Measurements from ENCODE around the gene PAIP2B. TPM values are rescaled to one million over a fixed set of nuclear protein-coding genes. Genes with fewer than 3 reads are reported as not detected.
A peak's percentile ranks its signal among the peaks of the same experiment; 100 is the strongest.

Gene PAIP2B
- total RNA-seq, 1 experiment from 2014 or later, result 4.0 TPM

- Histone ChIP-seq H3K36me3 (ENCODE audit: low read depth, low read length) (no peaks in the 10 kb centered on the region), H4K20me1 (ENCODE audit: low read length) (no peaks in the 10 kb centered on the region), H3K27ac (ENCODE audit: low read length) (no peak overlapping the region), H3K9me2 (replicated peaks; ENCODE audit: low read length) (no peaks in the 10 kb centered on the region), H3K9me3 (ENCODE audit: low read length) (no peaks in the 10 kb centered on the region), H3K4me1 (ENCODE audit: insufficient read depth, low read length) (peaks cover 10% of the 10 kb centered on the region; the same call in 1 of the 2 replicates), H2AFZ (ENCODE audit: low read length) (peak overlapping the region; percentile 95), H3K9ac (ENCODE audit: low read length) (peak overlapping the region; percentile 64), H3F3A (ENCODE audit: low read length, unreplicated experiment) (no peaks in the 10 kb centered on the region), H3K79me2 (ENCODE audit: low read length) (no peaks in the 10 kb centered on the region), H3K4me3 (ENCODE audit: low read length) (peak overlapping the region; percentile 86), H3K27me3 (ENCODE audit: low read length) (no peaks in the 10 kb centered on the region), H3K4me2 (ENCODE audit: low read length) (peak overlapping the region; percentile 96)
- CTCF ChIA-PET, result interaction anchor here (1.8 kb wide), 1 partner anchor 73 kb away, joined by 9 read pairs; no protein-coding TSS in a partner anchor
- intact Hi-C loops (cut with micrococcal nuclease), result no loop called here
- ATAC-seq (peak; percentile 6), DNase-seq (peak; percentile 29)
- no TSS peak for BruUV-seq (replicated peaks)
- TF ChIP-seq CTCF (conservative IDR thresholded peaks at IDR 0.05; ENCODE audit: low read depth, low read length) (peak; percentile 32; the same call in 1 of the 2 replicates), EZH2 (IDR thresholded peaks at IDR 0.05; ENCODE audit: low read length, unreplicated experiment) (no peak)
- POLR2A ChIA-PET (ENCODE audit: unreplicated experiment), result interaction anchor here (0.6 to 1.2 kb wide), 4 partner anchors 50 to 116 kb away, joined by 3 to 14 read pairs (median 5); partner anchors contain the start of gene ZNF638
These were observed 573 bp downstream of the PAIP2B start for GRCh38 chr2:71226096-71226964.

GRCh38 chr2:71224935-71225334 is 2.0 kb downstream of the PAIP2B start:
- Histone ChIP-seq H3K27me3 (ENCODE audit: low read length) (no peaks in the 10 kb centered on the region), H3K36me3 (ENCODE audit: low read depth, low read length) (no peaks in the 10 kb centered on the region), H2AFZ (ENCODE audit: low read length) (no peak overlapping the region), H3K79me2 (ENCODE audit: low read length) (no peaks in the 10 kb centered on the region), H3K9me2 (replicated peaks; ENCODE audit: low read length) (no peaks in the 10 kb centered on the region), H3K9me3 (ENCODE audit: low read length) (no peaks in the 10 kb centered on the region), H3K9ac (ENCODE audit: low read length) (no peak overlapping the region), H3F3A (ENCODE audit: low read length, unreplicated experiment) (no peaks in the 10 kb centered on the region), H4K20me1 (ENCODE audit: low read length) (no peaks in the 10 kb centered on the region), H3K27ac (ENCODE audit: low read length) (no peak overlapping the region), H3K4me3 (ENCODE audit: low read length) (no peak overlapping the region), H3K4me1 (ENCODE audit: insufficient read depth, low read length) (peaks cover 10% of the 10 kb centered on the region; the same call in 1 of the 2 replicates), H3K4me2 (ENCODE audit: low read length) (no peak overlapping the region)
- ChIA-PET CTCF (no interaction called here), POLR2A (ENCODE audit: unreplicated experiment) (interaction anchor here (0.6 kb wide), 1 partner anchor 622 kb away, joined by 3 read pairs; no protein-coding TSS in a partner anchor)
- intact Hi-C loops (cut with micrococcal nuclease), result loop anchor here (1.0 kb wide), 3 partner anchors 57 to 285 kb away; no protein-coding TSS in a partner anchor
- DNase-seq (no peak), ATAC-seq (no peak)
- no TSS peak for BruUV-seq (replicated peaks)
- no peak for TF ChIP-seq CTCF (conservative IDR thresholded peaks at IDR 0.05; ENCODE audit: low read depth, low read length)
- no peak for TF ChIP-seq EZH2phosphoT487 (IDR thresholded peaks at IDR 0.05; ENCODE audit: borderline replicate concordance, low read length)
- TF ChIP-seq EZH2 (IDR thresholded peaks at IDR 0.05; ENCODE audit: low read length, unreplicated experiment), result no peak

GRCh38 chr2:71224457-71224856 is 2.4 kb downstream of the PAIP2B start:
- H3K9me3 ChIP-seq (ENCODE audit: low read length), result no peaks in the 10 kb centered on the region
- H3F3A ChIP-seq (ENCODE audit: low read length, unreplicated experiment), result no peaks in the 10 kb centered on the region
- peaks cover 10% of the 10 kb centered on the region; the same call in 1 of the 2 replicates for H3K4me1 ChIP-seq (ENCODE audit: insufficient read depth, low read length)
- no peak overlapping the region for H3K4me3 ChIP-seq (ENCODE audit: low read length)
- no TSS peak for BruUV-seq (replicated peaks)
- H3K27me3 ChIP-seq (ENCODE audit: low read length), result no peaks in the 10 kb centered on the region
- no peak overlapping the region for H3K4me2 ChIP-seq (ENCODE audit: low read length)
- H3K36me3 ChIP-seq (ENCODE audit: low read depth, low read length), result no peaks in the 10 kb centered on the region
- no peaks in the 10 kb centered on the region for H3K9me2 ChIP-seq (replicated peaks; ENCODE audit: low read length)
- ChIA-PET CTCF (no interaction called here), POLR2A (ENCODE audit: unreplicated experiment) (no interaction called here)
- no peak for ATAC-seq
- H3K9ac ChIP-seq (ENCODE audit: low read length), result no peak overlapping the region
- no peak overlapping the region for H3K27ac ChIP-seq (ENCODE audit: low read length)
- no peak overlapping the region for H2AFZ ChIP-seq (ENCODE audit: low read length)
- H4K20me1 ChIP-seq (ENCODE audit: low read length), result no peaks in the 10 kb centered on the region
- no peak for DNase-seq
- H3K79me2 ChIP-seq (ENCODE audit: low read length), result no peaks in the 10 kb centered on the region
- intact Hi-C loops (cut with micrococcal nuclease), result loop anchor here (1.0 kb wide), 2 partner anchors 58 to 286 kb away; no protein-coding TSS in a partner anchor
- no peak for TF ChIP-seq EZH2 (IDR thresholded peaks at IDR 0.05; ENCODE audit: low read length, unreplicated experiment)
- no peak for TF ChIP-seq EZH2phosphoT487 (IDR thresholded peaks at IDR 0.05; ENCODE audit: borderline replicate concordance, low read length)
- no peak for TF ChIP-seq CTCF (conservative IDR thresholded peaks at IDR 0.05; ENCODE audit: low read depth, low read length)

Measured in PC-3 (cell line).